Mesenchymal stem cell (in vitro differentiated cells and primary cell): Measurements from ENCODE around the gene CASTOR1.
A peak's percentile ranks its signal among the peaks of the same experiment; 100 is the strongest.

Experiments used
- DNase-seq: peaks from one replicate; pipeline ENCODE4 v3.0.0-alpha.2; 2013
- H2AFZ ChIP-seq: one replicate; pipeline ENCODE4 v1.6.1; 2013; ENCODE audit warnings: low read depth, mild to moderate bottlenecking, control low read depth, inconsistent platforms, low read length, moderate library complexity
- H2AK5ac ChIP-seq: 2 replicates; pipeline ENCODE4 v1.6.1; 2013; ENCODE audit warnings: low read length, moderate library complexity, mild to moderate bottlenecking, inconsistent platforms; ENCODE audit not compliant: severe bottlenecking
- H2BK120ac ChIP-seq: one replicate; pipeline ENCODE4 v1.6.1; 2013; ENCODE audit warnings: low read depth, mild to moderate bottlenecking, inconsistent platforms, low read length, moderate library complexity
- H2BK12ac ChIP-seq, 2 experiments: one replicate each; pipeline ENCODE4 v1.6.1; 2013; ENCODE audit warnings: inconsistent platforms in 2 of 2, low read length in 2 of 2, mild to moderate bottlenecking in 2 of 2, moderate library complexity in 2 of 2, control low read depth in 1 of 2
- H2BK15ac ChIP-seq: one replicate; pipeline ENCODE4 v1.6.1; 2013; ENCODE audit warnings: mild to moderate bottlenecking, low read depth, inconsistent platforms; ENCODE audit not compliant: poor library complexity, severe bottlenecking
- H2BK5ac ChIP-seq: 2 replicates; pipeline ENCODE4 v1.6.1; 2013; ENCODE audit warnings: low read depth, mild to moderate bottlenecking, low read length, control low read depth, inconsistent platforms; ENCODE audit not compliant: poor library complexity, severe bottlenecking
- H3K14ac ChIP-seq, 2 experiments: one replicate each; pipeline ENCODE4 v1.6.1; 2013; ENCODE audit warnings: inconsistent platforms in 2 of 2, low read length in 2 of 2, control low read depth in 1 of 2, mild to moderate bottlenecking in 1 of 2, moderate library complexity in 1 of 2
- H3K18ac ChIP-seq, 2 experiments: one replicate each; pipeline ENCODE4 v1.6.1; 2013; ENCODE audit warnings: inconsistent platforms in 2 of 2, low read length in 2 of 2, control low read depth in 1 of 2, low read depth in 1 of 2, mild to moderate bottlenecking in 1 of 2
- H3K23ac ChIP-seq, 2 experiments: one replicate each; pipeline ENCODE4 v1.6.1; 2013; ENCODE audit warnings: inconsistent platforms in 2 of 2, low read length in 2 of 2, mild to moderate bottlenecking in 2 of 2, moderate library complexity in 2 of 2, control low read depth in 1 of 2
- H3K27ac ChIP-seq: 2 replicates; pipeline ENCODE4 v1.5.1; 2013; ENCODE audit warnings: mild to moderate bottlenecking, moderate library complexity, low read length, control low read depth, inconsistent platforms; ENCODE audit not compliant: poor library complexity, severe bottlenecking
- H3K27me3 ChIP-seq, 2 experiments: 2 replicates each; pipeline versions ENCODE4 v1.6.1 to v1.7.0; 2013; ENCODE audit warnings: low read length in 2 of 2, mild to moderate bottlenecking in 2 of 2, moderate library complexity in 2 of 2, control low read depth in 1 of 2, inconsistent platforms in 1 of 2; ENCODE audit not compliant: control insufficient read depth in 1 of 2, insufficient read depth in 1 of 2
- H3K36me3 ChIP-seq, 2 experiments: 2 replicates each; pipeline versions ENCODE4 v1.6.1 to v1.7.0; 2013; ENCODE audit warnings: low read length in 2 of 2, control low read depth in 1 of 2, inconsistent platforms in 1 of 2, low read depth in 1 of 2, mild to moderate bottlenecking in 1 of 2; ENCODE audit not compliant: insufficient read depth in 2 of 2, control insufficient read depth in 1 of 2
- H3K4ac ChIP-seq, 2 experiments: one replicate each; pipeline ENCODE4 v1.6.1; 2013; ENCODE audit warnings: inconsistent platforms in 2 of 2, low read length in 2 of 2, mild to moderate bottlenecking in 2 of 2, moderate library complexity in 2 of 2, control low read depth in 1 of 2, low read depth in 1 of 2
- H3K4me1 ChIP-seq: 2 replicates; pipeline ENCODE4 v1.6.1; 2013; ENCODE audit warnings: low read depth, low read length, control low read depth; ENCODE audit not compliant: control insufficient read depth, insufficient read depth
- H3K4me2 ChIP-seq: 2 replicates; pipeline ENCODE4 v1.6.1; 2013; ENCODE audit warnings: low read length, mild to moderate bottlenecking, inconsistent platforms; ENCODE audit not compliant: poor library complexity, severe bottlenecking
- H3K4me3 ChIP-seq, 2 experiments: 2 replicates each; pipeline versions ENCODE4 v1.5.1 to v1.7.0; 2013; ENCODE audit warnings: low read length in 2 of 2, mild to moderate bottlenecking in 2 of 2, control low read depth in 1 of 2, low read depth in 1 of 2; ENCODE audit not compliant: insufficient read depth in 1 of 2
- H3K79me1 ChIP-seq: replicated peaks from 2 replicates; pipeline ENCODE4 v1.6.1; 2013; ENCODE audit warnings: mild to moderate bottlenecking, control low read depth, low read length, inconsistent platforms; ENCODE audit not compliant: poor library complexity, severe bottlenecking
- H3K9ac ChIP-seq: 2 replicates; pipeline ENCODE4 v1.7.0; 2013; ENCODE audit warnings: mild to moderate bottlenecking, low read length, moderate library complexity
- H3K9me3 ChIP-seq: 2 replicates; pipeline ENCODE4 v1.7.0; 2013; ENCODE audit warnings: mild to moderate bottlenecking, low read length; ENCODE audit not compliant: control insufficient read depth
- H4K8ac ChIP-seq: one replicate; pipeline ENCODE4 v1.6.1; 2013; ENCODE audit warnings: inconsistent platforms, mild to moderate bottlenecking, low read length, moderate library complexity
- H4K91ac ChIP-seq: one replicate; pipeline ENCODE4 v1.6.1; 2013; ENCODE audit warnings: mild to moderate bottlenecking, low read length, inconsistent platforms
- WGBS: methylation state at CpG from one replicate; pipeline ENCODE4 v1.1.7; 2013; ENCODE audit warnings: mixed read lengths; 5-methylcytosine and 5-hydroxymethylcytosine counted together

CASTOR1 gene

GRCh38 chr22:30320021-30320556, 30.8 kb upstream of the CASTOR1 start:
- no peak overlapping the region for H3K14ac ChIP-seq
- H3K4me1 ChIP-seq: peaks cover 29% of the 10 kb centered on the region
- H3K9ac ChIP-seq: no peak overlapping the region
- no peak overlapping the region for H3K27ac ChIP-seq
- no peak overlapping the region for H3K4me3 ChIP-seq
- H2BK15ac ChIP-seq: no peak overlapping the region
- H3K36me3 ChIP-seq: peaks cover 29 to 34% of the 10 kb centered on the region in 2 experiments
- H3K27me3 ChIP-seq: no peaks in the 10 kb centered on the region
- no peak overlapping the region for H3K18ac ChIP-seq
- WGBS: 92% methylated on average over 3 of the region's 3 CpGs
- H4K91ac ChIP-seq: no peak overlapping the region
- no peak overlapping the region for H3K23ac ChIP-seq
- H3K79me1 ChIP-seq: peaks cover 22% of the 10 kb centered on the region
- no peak overlapping the region for H2BK120ac ChIP-seq
- no peak overlapping the region for H2AFZ ChIP-seq
- no peaks in the 10 kb centered on the region for H3K9me3 ChIP-seq
- H4K8ac ChIP-seq: no peak overlapping the region
- no peak overlapping the region for H3K4me2 ChIP-seq
- H3K4ac ChIP-seq: no peak overlapping the region
- no peak overlapping the region for H2BK5ac ChIP-seq
- no peak for DNase-seq
- no peak overlapping the region for H2BK12ac ChIP-seq
- H2AK5ac ChIP-seq: no peak overlapping the region

DNA sequence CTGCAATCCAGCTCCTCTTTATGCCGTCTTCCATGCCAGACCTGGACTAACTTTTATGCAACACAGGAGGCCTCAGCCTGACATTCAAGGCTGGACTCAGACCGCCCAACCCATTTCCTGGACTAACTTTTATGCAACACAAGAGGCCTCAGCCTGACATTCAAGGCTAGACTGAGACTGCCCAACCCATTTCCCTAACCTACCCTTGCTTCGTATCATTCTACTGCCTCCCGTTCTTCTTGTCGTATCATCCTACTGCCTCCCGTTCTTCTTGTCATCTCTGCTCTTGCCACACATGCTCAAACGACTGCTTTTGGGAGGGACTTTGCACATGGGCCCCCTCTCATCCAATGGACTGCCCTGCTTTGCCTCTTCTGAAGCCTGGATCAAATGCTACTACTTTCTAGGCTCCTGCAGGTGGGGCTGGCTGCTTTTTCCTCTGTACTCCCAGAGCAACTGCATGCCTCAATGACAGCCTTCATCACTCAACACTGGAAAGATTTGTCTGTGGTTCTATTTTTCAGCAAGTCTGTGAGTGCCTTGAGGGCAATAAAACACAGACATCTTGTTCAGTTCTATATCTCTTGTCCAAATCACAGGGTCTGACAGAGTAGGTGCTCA, 29.6 kb upstream of the CASTOR1 start:
- Histone ChIP-seq H3K18ac (no peak overlapping the region), H4K91ac (no peak overlapping the region), H3K27me3 (no peaks in the 10 kb centered on the region), H2BK120ac (no peak overlapping the region), H3K79me1 (peaks cover 24% of the 10 kb centered on the region), H2BK12ac (no peak overlapping the region), H3K36me3 (peaks cover 29 to 34% of the 10 kb centered on the region in 2 experiments), H3K4me1 (peaks cover 31% of the 10 kb centered on the region), H3K23ac (no peak overlapping the region), H3K4me3 (no peak overlapping the region), H3K27ac (no peak overlapping the region), H2AFZ (no peak overlapping the region), H3K4me2 (no peak overlapping the region), H2BK15ac (no peak overlapping the region), H2AK5ac (no peak overlapping the region), H2BK5ac (no peak overlapping the region), H3K9me3 (no peaks in the 10 kb centered on the region), H3K9ac (no peak overlapping the region), H3K14ac (no peak overlapping the region), H3K4ac (no peak overlapping the region), H4K8ac (no peak overlapping the region)
- DNase-seq: no peak
- WGBS: 86% methylated on average over 7 of the region's 7 CpGs

- no peak overlapping the region for H2BK12ac ChIP-seq
- H2BK120ac ChIP-seq: no peak overlapping the region
- no peak overlapping the region for H3K18ac ChIP-seq
- H4K8ac ChIP-seq: no peak overlapping the region
- no peaks in the 10 kb centered on the region for H3K27me3 ChIP-seq
- no peak overlapping the region for H2BK15ac ChIP-seq
- peaks cover 26% of the 10 kb centered on the region for H3K79me1 ChIP-seq
- H2BK5ac ChIP-seq: no peak overlapping the region
- WGBS: 100% methylated on average over 1 of the region's 1 CpG
- H2AFZ ChIP-seq: no peak overlapping the region
- H4K91ac ChIP-seq: no peak overlapping the region
- no peak overlapping the region for H3K4ac ChIP-seq
- peaks cover 35% of the 10 kb centered on the region for H3K4me1 ChIP-seq
- no peak overlapping the region for H3K27ac ChIP-seq
- H3K4me3 ChIP-seq: no peak overlapping the region
- no peak for DNase-seq
- no peaks in the 10 kb centered on the region for H3K9me3 ChIP-seq
- H3K4me2 ChIP-seq: no peak overlapping the region
- H3K14ac ChIP-seq: no peak overlapping the region
- H3K9ac ChIP-seq: no peak overlapping the region
- no peak overlapping the region for H2AK5ac ChIP-seq
- no peak overlapping the region for H3K23ac ChIP-seq
- H3K36me3 ChIP-seq: peaks cover 25 to 34% of the 10 kb centered on the region in 2 experiments
Observed at GRCh38 chr22:30317778-30318177, 28.5 kb upstream of the CASTOR1 start.

GRCh38 chr22:30315962-30316576, 26.8 kb upstream of the CASTOR1 start:
- no peaks in the 10 kb centered on the region for H3K9me3 ChIP-seq
- no peak overlapping the region for H2BK5ac ChIP-seq
- H3K36me3 ChIP-seq: peaks cover 25 to 30% of the 10 kb centered on the region in 2 experiments
- no peak overlapping the region for H3K18ac ChIP-seq
- no peak overlapping the region for H3K4me2 ChIP-seq
- H3K4ac ChIP-seq: no peak overlapping the region
- no peak overlapping the region for H3K23ac ChIP-seq
- whole genome bisulfite sequencing: 78% methylated on average over 2 of the region's 2 CpGs
- peaks cover 23% of the 10 kb centered on the region for H3K79me1 ChIP-seq
- no peak overlapping the region for H3K4me3 ChIP-seq
- H3K9ac ChIP-seq: no peak overlapping the region
- H4K8ac ChIP-seq: no peak overlapping the region
- H2AFZ ChIP-seq: no peak overlapping the region
- no peak overlapping the region for H2AK5ac ChIP-seq
- no peak overlapping the region for H3K14ac ChIP-seq
- H2BK15ac ChIP-seq: no peak overlapping the region
- DNase-seq: peak; percentile 53
- no peak overlapping the region for H4K91ac ChIP-seq
- H3K27me3 ChIP-seq: no peaks in the 10 kb centered on the region
- no peak overlapping the region for H3K27ac ChIP-seq
- H2BK12ac ChIP-seq: no peak overlapping the region
- H2BK120ac ChIP-seq: no peak overlapping the region
- peaks cover 45% of the 10 kb centered on the region for H3K4me1 ChIP-seq
